SK-N-SH (cell line): Measurements from ENCODE around the gene RBMS1. TPM values are rescaled to one million over a fixed set of nuclear protein-coding genes. Genes with fewer than 3 reads are reported as not detected.

Source experiments
- CTCF ChIA-PET: fragments of 300-600, 350-600 bp; formaldehyde crosslinking; extraction: SDS; loops from one replicate; lab custom pipeline; 2021; lab: Yijun Ruan, JAX
- POLR2A ChIA-PET: fragments of 350-600 bp; sonication (Branson Sonifier 250); formaldehyde crosslinking; extraction: SDS; loops from one replicate; lab custom pipeline; 2020; ENCODE audit warnings: antibody characterized with exemption, inconsistent platforms; lab: Yijun Ruan, JAX
- DNase-seq: peaks from one replicate; pipeline ENCODE4 v3.0.0; 2012
- H2AFZ ChIP-seq: fragments of 200-600 bp; sonication (generic); 2 replicates; pipeline ENCODE4 v1.8.1; 2016; ENCODE audit warnings: antibody characterized with exemption, mild to moderate bottlenecking, low read depth
- H3F3A ChIP-seq: fragments of 200-600 bp; sonication (generic); replicated peaks from 2 replicates; pipeline ENCODE3; 2016; ENCODE audit warnings: antibody characterized with exemption, mild to moderate bottlenecking; ENCODE audit not compliant: insufficient read depth
- H3K27ac ChIP-seq, 2 experiments: fragments of 200-500 bp in 1 of 2; fragments of 200-600 bp in 1 of 2; sonication (Bioruptor generic) in 1 of 2; sonication (generic), shearing (Covaris generic) in 1 of 2; 2 replicates each; pipeline versions ENCODE4 v1.5.1 to v1.6.1; 2014 to 2016; ENCODE audit warnings: low read depth in 2 of 2, inconsistent platforms in 1 of 2, low read length in 1 of 2, mild to moderate bottlenecking in 1 of 2, mixed read lengths in 1 of 2
- H3K27me3 ChIP-seq: fragments of 200-600 bp; sonication (generic), shearing (Covaris generic); 2 replicates; pipeline ENCODE4 v1.6.1; 2016; ENCODE audit warnings: mixed run types; ENCODE audit not compliant: insufficient read depth
- H3K36me3 ChIP-seq, 2 experiments: fragments of 200-500 bp in 1 of 2; fragments of 200-600 bp in 1 of 2; sonication (Bioruptor generic) in 1 of 2; sonication (generic) in 1 of 2; replicated peaks in 1 of 2; 2 replicates each; pipeline versions ENCODE3 to v1.5.1; 2014 to 2016; ENCODE audit warnings: low read length in 1 of 2, mild to moderate bottlenecking in 1 of 2; ENCODE audit not compliant: insufficient read depth in 2 of 2, control insufficient read depth in 1 of 2
- H3K4me1 ChIP-seq, 2 experiments: fragments of 200-500 bp in 1 of 2; fragments of 200-600 bp in 1 of 2; sonication (Bioruptor generic) in 1 of 2; sonication (generic), shearing (Covaris generic) in 1 of 2; 2 replicates each; pipeline versions ENCODE4 v1.5.1 to v1.6.1; 2014 to 2016; ENCODE audit warnings: low read depth in 1 of 2, low read length in 1 of 2, mixed run types in 1 of 2; ENCODE audit not compliant: insufficient read depth in 2 of 2, control insufficient read depth in 1 of 2
- H3K4me2 ChIP-seq: fragments of 200-600 bp; sonication (generic), shearing (Covaris generic); 2 replicates; pipeline ENCODE4 v1.6.1; 2017; ENCODE audit warnings: mixed run types
- H3K4me3 ChIP-seq, 2 experiments: fragments of 200-500 bp in 1 of 2; fragments of 200-600 bp in 1 of 2; sonication (Bioruptor generic) in 1 of 2; sonication (generic), shearing (Covaris generic) in 1 of 2; 2 replicates each; pipeline versions ENCODE4 v1.5.1 to v1.8.1; 2014 to 2016; ENCODE audit warnings: low read depth in 2 of 2, inconsistent platforms in 1 of 2, low read length in 1 of 2, mild to moderate bottlenecking in 1 of 2, mixed read lengths in 1 of 2, moderate library complexity in 1 of 2
- H3K79me2 ChIP-seq: fragments of 200-600 bp; sonication (generic); 2 replicates; pipeline ENCODE4 v1.8.1; 2017; ENCODE audit warnings: mild to moderate bottlenecking; ENCODE audit not compliant: insufficient read depth
- H3K9ac ChIP-seq: fragments of 200-600 bp; sonication (generic); 2 replicates; pipeline ENCODE4 v1.6.1; 2017; ENCODE audit warnings: mixed run types
- H3K9me2 ChIP-seq: fragments of 200-600 bp; sonication (generic); 2 replicates; pipeline ENCODE4 v1.6.1; 2017; ENCODE audit warnings: mixed run types
- H3K9me3 ChIP-seq: fragments of 200-600 bp; sonication (generic); 2 replicates; pipeline ENCODE4 v1.6.1; 2017; ENCODE audit warnings: mixed run types, mild to moderate bottlenecking, moderate library complexity
- H4K20me1 ChIP-seq: fragments of 200-600 bp; sonication (generic); 2 replicates; pipeline ENCODE4 v1.6.1; 2017; ENCODE audit warnings: mild to moderate bottlenecking, mixed run types; ENCODE audit not compliant: insufficient read depth
- FOSL2 ChIP-seq: IDR thresholded peaks from 2 replicates; pipeline ENCODE4 v1.4.0; 2012; ENCODE audit warnings: low read depth, mild to moderate bottlenecking, moderate library complexity, borderline replicate concordance
- FOXJ3 ChIP-seq: sonication (generic); formaldehyde crosslinking; IDR thresholded peaks from 2 replicates; pipeline ENCODE4 v1.5.1; 2020; ENCODE audit warnings: mild to moderate bottlenecking, missing genetic modification reagents
- JUND ChIP-seq: IDR thresholded peaks from 2 replicates; pipeline ENCODE4 v1.4.0; 2012
- MEF2A ChIP-seq: IDR thresholded peaks from 2 replicates; pipeline ENCODE4 v1.4.0; 2012; ENCODE audit warnings: low read depth, borderline replicate concordance
- POLR2AphosphoS5 ChIP-seq: IDR thresholded peaks from 2 replicates; pipeline ENCODE4 v1.6.1; 2012; ENCODE audit warnings: low read depth, low read length
- RFX5 ChIP-seq: IDR thresholded peaks from 2 replicates; pipeline ENCODE4 v1.6.1; 2012; ENCODE audit warnings: mild to moderate bottlenecking, improper control_type of control experiment, low read length
- TCF12 ChIP-seq: IDR thresholded peaks from 2 replicates; pipeline ENCODE4 v1.4.0; 2012
- TEAD4 ChIP-seq: IDR thresholded peaks from 2 replicates; pipeline ENCODE4 v1.4.0; 2012; ENCODE audit warnings: mild to moderate bottlenecking, borderline replicate concordance; ENCODE audit not compliant: insufficient read depth
- YY1 ChIP-seq: IDR thresholded peaks from 2 replicates; pipeline ENCODE4 v1.4.0; 2012; ENCODE audit warnings: low read depth, mild to moderate bottlenecking
- WGBS: methylation state at CpG from one replicate; pipeline ENCODE4 v1.1.6; 2017; ENCODE audit warnings: low lambda C conversion rate; 5-methylcytosine and 5-hydroxymethylcytosine counted together
- polyA plus RNA-seq, 3 experiments: library from polyadenylated mRNA; depleted of rRNA; stranded (reverse); fragments of >200 nt; gene quantifications; 2 replicates each; pipeline ENCODE4 v1.2.3, GENCODE V29; 2012
- TF ChIP-seq, protein P1 (sequence below): IDR thresholded peaks from 2 replicates; pipeline ENCODE4 v1.6.1; 2012; ENCODE audit warnings: mild to moderate bottlenecking, low read depth, low read length, moderate library complexity
- TF ChIP-seq, protein P2 (sequence below): IDR thresholded peaks from 2 replicates; pipeline ENCODE4 v1.4.0; 2012; ENCODE audit warnings: low read depth
- TF ChIP-seq, protein P3 (sequence below): IDR thresholded peaks from 2 replicates; pipeline ENCODE4 v1.4.0; 2012; ENCODE audit warnings: low read depth, borderline replicate concordance
- TF ChIP-seq, protein P4 (sequence below): IDR thresholded peaks from 2 replicates; pipeline ENCODE4 v1.4.0; 2012; ENCODE audit warnings: low read depth, borderline replicate concordance

Gene RBMS1
- polyA plus RNA-seq, 1 of the 3 experiments (the other 2 are of a cell fraction): 56.5 TPM

DNA sequence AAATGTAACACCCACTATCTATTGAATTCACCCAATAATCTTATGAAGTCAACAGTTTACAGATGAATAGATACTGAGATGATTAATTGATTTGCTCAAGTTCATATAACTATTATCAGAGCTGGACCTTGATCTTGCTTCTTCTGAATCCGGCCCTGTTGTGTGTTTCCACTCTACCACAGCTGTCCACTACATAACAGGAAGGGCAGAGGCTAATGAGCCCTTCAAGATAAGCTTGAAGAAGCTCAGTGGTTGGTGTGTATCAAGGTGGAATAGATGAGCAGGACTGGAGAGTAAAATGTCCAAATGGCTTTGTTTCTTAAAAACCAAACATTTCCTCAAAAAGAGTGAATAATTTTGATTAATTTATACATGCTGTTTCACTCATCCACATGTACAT lies 237.1 kb downstream of the RBMS1 start:
- Histone ChIP-seq H3K4me3 (no peak overlapping the region), H3K4me1 (peaks cover 0 to 16% of the 10 kb centered on the region in 2 experiments; a peak in 2 of 4 replicates), H3F3A (peaks cover 11% of the 10 kb centered on the region), H3K27ac (no peak overlapping the region; a peak in 1 of 4 replicates), H2AFZ (no peak overlapping the region), H4K20me1 (no peaks in the 10 kb centered on the region), H3K4me2 (no peak overlapping the region), H3K27me3 (no peaks in the 10 kb centered on the region), H3K36me3 (no peaks in the 10 kb centered on the region), H3K9ac (no peak overlapping the region)
- 87% methylated on average over 1 of the region's 1 CpG for WGBS
- CTCF ChIA-PET: interaction anchor here (1.0 to 2.3 kb wide), 5 partner anchors 10 to 807 kb away, joined by 3 to 7 read pairs (median 4); no protein-coding TSS in a partner anchor
- POLR2A ChIA-PET: no interaction called here
- TF ChIP-seq YY1 (no peak), FOSL2 (no peak), FOXJ3 (CRISPR knock-in tag) (no peak)
- TF ChIP-seq, all 33 proteins: peak for 0
- DNase-seq: no peak
- H3K9me2 ChIP-seq: no peaks in the 10 kb centered on the region
- no peaks in the 10 kb centered on the region for H3K79me2 ChIP-seq
- no peaks in the 10 kb centered on the region for H3K9me3 ChIP-seq

DNA sequence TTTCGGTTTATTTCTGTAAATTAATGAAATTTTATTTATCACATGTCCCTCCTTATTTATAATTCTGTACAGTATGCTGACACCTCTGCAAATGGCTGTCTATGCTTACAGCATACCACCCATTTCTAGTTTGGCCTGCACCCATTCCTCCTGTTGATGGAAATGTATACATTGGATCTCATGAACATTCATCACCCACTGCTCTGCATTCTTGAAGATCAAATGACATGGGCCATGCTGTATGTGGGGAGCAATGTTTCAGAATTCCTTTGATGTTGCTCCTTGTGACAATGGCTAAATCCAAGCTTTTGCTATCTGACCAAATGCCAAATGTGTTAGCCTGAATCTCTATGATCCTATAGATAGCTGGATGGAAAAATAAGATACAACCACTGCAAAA lies 238.2 kb downstream of the RBMS1 start:
- 100% methylated on average over 1 of the region's 1 CpG for WGBS
- CTCF ChIA-PET: interaction anchor here (1.0 to 2.3 kb wide), 8 partner anchors 9 to 809 kb away, joined by 3 to 7 read pairs (median 4); no protein-coding TSS in a partner anchor

DNA sequence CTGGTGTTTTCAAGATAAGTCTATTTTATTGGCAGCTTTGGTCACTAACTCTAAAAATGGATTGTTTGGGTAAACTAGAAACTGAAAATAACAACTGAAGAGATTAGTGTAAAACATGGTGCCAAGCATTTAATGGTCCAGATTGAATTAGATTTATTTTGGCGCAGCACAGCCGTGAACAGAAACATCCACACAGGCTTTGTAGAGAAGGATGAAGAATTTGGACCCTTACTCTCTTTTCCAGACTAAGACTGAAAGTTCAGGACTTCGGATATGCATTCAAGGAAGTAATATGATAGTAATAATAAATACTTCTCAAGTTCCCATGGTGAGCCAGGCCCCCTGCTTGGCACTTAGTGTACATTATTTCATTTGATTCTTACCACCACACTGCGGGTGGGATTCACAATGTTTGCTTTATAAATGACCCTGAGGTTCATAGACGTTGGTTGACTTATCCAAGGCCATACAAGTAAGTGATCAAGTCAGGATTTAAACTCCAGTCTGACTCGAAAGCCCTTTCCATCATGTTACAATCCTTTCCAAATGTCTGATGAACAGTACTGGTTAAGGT lies 239.3 kb downstream of the RBMS1 start:
- H3K9ac ChIP-seq: no peak overlapping the region
- DNase-seq: no peak
- no peak overlapping the region; a peak in 1 of 4 replicates for H3K27ac ChIP-seq
- H3K4me3 ChIP-seq: no peak overlapping the region
- H3K9me3 ChIP-seq: no peaks in the 10 kb centered on the region
- H2AFZ ChIP-seq: no peak overlapping the region
- no peaks in the 10 kb centered on the region for H4K20me1 ChIP-seq
- no peaks in the 10 kb centered on the region for H3K9me2 ChIP-seq
- peaks cover 0 to 16% of the 10 kb centered on the region in 2 experiments; a peak in 2 of 4 replicates for H3K4me1 ChIP-seq
- H3K27me3 ChIP-seq: no peaks in the 10 kb centered on the region
- H3K36me3 ChIP-seq: no peaks in the 10 kb centered on the region
- H3F3A ChIP-seq: peaks cover 2% of the 10 kb centered on the region
- POLR2A ChIA-PET: no interaction called here
- WGBS: 84% methylated on average over 6 of the region's 6 CpGs
- H3K4me2 ChIP-seq: no peak overlapping the region
- CTCF ChIA-PET: interaction anchor here (0.9 to 4.1 kb wide), 10 partner anchors 8 to 722 kb away, joined by 3 to 32 read pairs (median 6); no protein-coding TSS in a partner anchor
- H3K79me2 ChIP-seq: no peaks in the 10 kb centered on the region
- TF ChIP-seq, protein P1, sequence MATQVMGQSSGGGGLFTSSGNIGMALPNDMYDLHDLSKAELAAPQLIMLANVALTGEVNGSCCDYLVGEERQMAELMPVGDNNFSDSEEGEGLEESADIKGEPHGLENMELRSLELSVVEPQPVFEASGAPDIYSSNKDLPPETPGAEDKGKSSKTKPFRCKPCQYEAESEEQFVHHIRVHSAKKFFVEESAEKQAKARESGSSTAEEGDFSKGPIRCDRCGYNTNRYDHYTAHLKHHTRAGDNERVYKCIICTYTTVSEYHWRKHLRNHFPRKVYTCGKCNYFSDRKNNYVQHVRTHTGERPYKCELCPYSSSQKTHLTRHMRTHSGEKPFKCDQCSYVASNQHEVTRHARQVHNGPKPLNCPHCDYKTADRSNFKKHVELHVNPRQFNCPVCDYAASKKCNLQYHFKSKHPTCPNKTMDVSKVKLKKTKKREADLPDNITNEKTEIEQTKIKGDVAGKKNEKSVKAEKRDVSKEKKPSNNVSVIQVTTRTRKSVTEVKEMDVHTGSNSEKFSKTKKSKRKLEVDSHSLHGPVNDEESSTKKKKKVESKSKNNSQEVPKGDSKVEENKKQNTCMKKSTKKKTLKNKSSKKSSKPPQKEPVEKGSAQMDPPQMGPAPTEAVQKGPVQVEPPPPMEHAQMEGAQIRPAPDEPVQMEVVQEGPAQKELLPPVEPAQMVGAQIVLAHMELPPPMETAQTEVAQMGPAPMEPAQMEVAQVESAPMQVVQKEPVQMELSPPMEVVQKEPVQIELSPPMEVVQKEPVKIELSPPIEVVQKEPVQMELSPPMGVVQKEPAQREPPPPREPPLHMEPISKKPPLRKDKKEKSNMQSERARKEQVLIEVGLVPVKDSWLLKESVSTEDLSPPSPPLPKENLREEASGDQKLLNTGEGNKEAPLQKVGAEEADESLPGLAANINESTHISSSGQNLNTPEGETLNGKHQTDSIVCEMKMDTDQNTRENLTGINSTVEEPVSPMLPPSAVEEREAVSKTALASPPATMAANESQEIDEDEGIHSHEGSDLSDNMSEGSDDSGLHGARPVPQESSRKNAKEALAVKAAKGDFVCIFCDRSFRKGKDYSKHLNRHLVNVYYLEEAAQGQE: no peak
- TF ChIP-seq TCF12 (no peak), MEF2A (no peak), JUND (no peak), TEAD4 (no peak), POLR2AphosphoS5 (no peak), RFX5 (no peak)
- TF ChIP-seq, protein P2, sequence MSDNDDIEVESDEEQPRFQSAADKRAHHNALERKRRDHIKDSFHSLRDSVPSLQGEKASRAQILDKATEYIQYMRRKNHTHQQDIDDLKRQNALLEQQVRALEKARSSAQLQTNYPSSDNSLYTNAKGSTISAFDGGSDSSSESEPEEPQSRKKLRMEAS: no peak
- TF ChIP-seq, protein P3, sequence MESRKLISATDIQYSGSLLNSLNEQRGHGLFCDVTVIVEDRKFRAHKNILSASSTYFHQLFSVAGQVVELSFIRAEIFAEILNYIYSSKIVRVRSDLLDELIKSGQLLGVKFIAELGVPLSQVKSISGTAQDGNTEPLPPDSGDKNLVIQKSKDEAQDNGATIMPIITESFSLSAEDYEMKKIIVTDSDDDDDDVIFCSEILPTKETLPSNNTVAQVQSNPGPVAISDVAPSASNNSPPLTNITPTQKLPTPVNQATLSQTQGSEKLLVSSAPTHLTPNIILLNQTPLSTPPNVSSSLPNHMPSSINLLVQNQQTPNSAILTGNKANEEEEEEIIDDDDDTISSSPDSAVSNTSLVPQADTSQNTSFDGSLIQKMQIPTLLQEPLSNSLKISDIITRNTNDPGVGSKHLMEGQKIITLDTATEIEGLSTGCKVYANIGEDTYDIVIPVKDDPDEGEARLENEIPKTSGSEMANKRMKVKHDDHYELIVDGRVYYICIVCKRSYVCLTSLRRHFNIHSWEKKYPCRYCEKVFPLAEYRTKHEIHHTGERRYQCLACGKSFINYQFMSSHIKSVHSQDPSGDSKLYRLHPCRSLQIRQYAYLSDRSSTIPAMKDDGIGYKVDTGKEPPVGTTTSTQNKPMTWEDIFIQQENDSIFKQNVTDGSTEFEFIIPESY: no peak

More for the DNA sequence above, 238.2 kb downstream of the RBMS1 start:
- Histone ChIP-seq H3K4me3 (no peak overlapping the region), H3K27me3 (no peaks in the 10 kb centered on the region), H3K9ac (no peak overlapping the region), H3K36me3 (no peaks in the 10 kb centered on the region), H3K4me1 (peaks cover 0 to 16% of the 10 kb centered on the region in 2 experiments; a peak in 2 of 4 replicates), H3K9me3 (no peaks in the 10 kb centered on the region)
- POLR2A ChIA-PET: no interaction called here
- TF ChIP-seq, protein P4, sequence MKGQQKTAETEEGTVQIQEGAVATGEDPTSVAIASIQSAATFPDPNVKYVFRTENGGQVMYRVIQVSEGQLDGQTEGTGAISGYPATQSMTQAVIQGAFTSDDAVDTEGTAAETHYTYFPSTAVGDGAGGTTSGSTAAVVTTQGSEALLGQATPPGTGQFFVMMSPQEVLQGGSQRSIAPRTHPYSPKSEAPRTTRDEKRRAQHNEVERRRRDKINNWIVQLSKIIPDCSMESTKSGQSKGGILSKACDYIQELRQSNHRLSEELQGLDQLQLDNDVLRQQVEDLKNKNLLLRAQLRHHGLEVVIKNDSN: no peak
- TF ChIP-seq, all 33 proteins: peak for 0
- Histone ChIP-seq H3K4me2 (no peak overlapping the region), H3F3A (peaks cover 11% of the 10 kb centered on the region), H4K20me1 (no peaks in the 10 kb centered on the region), H2AFZ (no peak overlapping the region), H3K9me2 (no peaks in the 10 kb centered on the region), H3K79me2 (no peaks in the 10 kb centered on the region), H3K27ac (no peak overlapping the region)
- DNase-seq: no peak
